DND-41 (cell line): ENCODE results near the gene ADK.

ENCODE experiments used
- ATAC-seq: fragments of 200-7000 bp; cut with Tn5 transposase; 3 replicates; pipeline ENCODE4 v1.9.1; 2021; ENCODE audit warnings: low read depth; ENCODE audit not compliant: insufficient read depth
- DNase-seq: peaks from one replicate; pipeline ENCODE4 v3.0.0-alpha.2; 2020
- H2AFZ ChIP-seq: 2 replicates; pipeline ENCODE4 v1.6.0; 2012; ENCODE audit warnings: low read depth, low read length
- H3K27ac ChIP-seq: 2 replicates; pipeline ENCODE4 v1.5.1; 2012; ENCODE audit warnings: low read length, inconsistent platforms
- H3K27me3 ChIP-seq: fragments of 200-600 bp; sonication (generic); 2 replicates; pipeline ENCODE4 v1.6.0; 2012; ENCODE audit warnings: low read length, mild to moderate bottlenecking, inconsistent platforms; ENCODE audit not compliant: insufficient read depth, poor library complexity
- H3K36me3 ChIP-seq: 2 replicates; pipeline ENCODE4 v1.5.1; 2012; ENCODE audit warnings: low read length, inconsistent platforms; ENCODE audit not compliant: insufficient read depth
- H3K4me1 ChIP-seq: 2 replicates; pipeline ENCODE4 v1.5.1; 2012; ENCODE audit warnings: mild to moderate bottlenecking, low read length; ENCODE audit not compliant: insufficient read depth
- H3K4me2 ChIP-seq: 2 replicates; pipeline ENCODE4 v1.6.0; 2012; ENCODE audit warnings: mild to moderate bottlenecking, moderate library complexity, low read length, inconsistent platforms; ENCODE audit not compliant: insufficient read depth
- H3K4me3 ChIP-seq, 2 experiments: fragments of 200-600 bp in 1 of 2; shearing (Covaris generic) in 1 of 2; 2 replicates each; pipeline ENCODE4 v1.5.1; 2012 to 2016; ENCODE audit warnings: inconsistent platforms in 2 of 2, low read length in 2 of 2, mild to moderate bottlenecking in 2 of 2, low read depth in 1 of 2, moderate library complexity in 1 of 2
- H3K79me2 ChIP-seq: 2 replicates; pipeline ENCODE4 v1.6.0; 2012; ENCODE audit warnings: low read length, inconsistent platforms; ENCODE audit not compliant: insufficient read depth
- H3K9ac ChIP-seq: 2 replicates; pipeline ENCODE4 v1.6.0; 2012; ENCODE audit warnings: low read depth, mild to moderate bottlenecking, inconsistent platforms, low read length, moderate library complexity
- H3K9me3 ChIP-seq: 2 replicates; pipeline ENCODE4 v1.5.1; 2012; ENCODE audit warnings: low read length, moderate library complexity, mild to moderate bottlenecking, inconsistent platforms; ENCODE audit not compliant: insufficient read depth, severe bottlenecking
- H4K20me1 ChIP-seq: 2 replicates; pipeline ENCODE4 v1.6.0; 2012; ENCODE audit warnings: low read length; ENCODE audit not compliant: insufficient read depth
- CTCF ChIP-seq: IDR thresholded peaks from 2 replicates; pipeline ENCODE4 v1.5.1; 2012; ENCODE audit warnings: borderline replicate concordance, low read length, moderate library complexity, mild to moderate bottlenecking; ENCODE audit not compliant: poor library complexity, severe bottlenecking; ENCODE audit errors: extremely low read depth
- EZH2 ChIP-seq: IDR thresholded peaks from 3 replicates; pipeline ENCODE4 v1.6.1; 2012; ENCODE audit warnings: borderline replicate concordance, low read depth, mild to moderate bottlenecking, moderate library complexity, low read length, inconsistent platforms; ENCODE audit not compliant: severe bottlenecking

ADK gene

GRCh38 chr10:74507951-74508350 lies 356.9 kb downstream of the ADK start:
- Histone ChIP-seq H3K9me3 (peaks cover 8% of the 10 kb centered on the region), H2AFZ (no peak overlapping the region), H3K9ac (no peak overlapping the region), H3K79me2 (no peaks in the 10 kb centered on the region), H3K36me3 (peaks cover 9% of the 10 kb centered on the region; the same call in 1 of the 2 replicates), H3K4me2 (no peak overlapping the region), H3K4me3 (no peak overlapping the region), H4K20me1 (no peaks in the 10 kb centered on the region), H3K27ac (no peak overlapping the region), H3K4me1 (no peaks in the 10 kb centered on the region), H3K27me3 (no peaks in the 10 kb centered on the region)
- ATAC-seq = no peak
- TF ChIP-seq CTCF (no peak), EZH2 (no peak)
- no peak for DNase-seq

GRCh38 chr10:74510594-74510993 lies 359.6 kb downstream of the ADK start:
- Histone ChIP-seq H3K4me1 (no peaks in the 10 kb centered on the region), H4K20me1 (no peaks in the 10 kb centered on the region), H3K36me3 (peaks cover 17% of the 10 kb centered on the region), H3K9me3 (peaks cover 32% of the 10 kb centered on the region), H3K9ac (no peak overlapping the region), H3K4me3 (no peak overlapping the region), H3K27ac (no peak overlapping the region), H3K79me2 (no peaks in the 10 kb centered on the region), H3K4me2 (no peak overlapping the region), H2AFZ (no peak overlapping the region), H3K27me3 (no peaks in the 10 kb centered on the region)
- ATAC-seq (no peak), DNase-seq (no peak)
- TF ChIP-seq EZH2 = no peak
- TF ChIP-seq CTCF = no peak

- Histone ChIP-seq H3K79me2 (no peaks in the 10 kb centered on the region), H3K9ac (no peak overlapping the region), H3K4me3 (no peak overlapping the region), H3K27me3 (no peaks in the 10 kb centered on the region), H3K27ac (no peak overlapping the region), H3K36me3 (peaks cover 19% of the 10 kb centered on the region), H4K20me1 (no peaks in the 10 kb centered on the region), H3K9me3 (peaks cover 33% of the 10 kb centered on the region), H3K4me2 (no peak overlapping the region), H3K4me1 (no peaks in the 10 kb centered on the region), H2AFZ (no peak overlapping the region)
- DNase-seq (no peak), ATAC-seq (no peak)
- no peak for TF ChIP-seq EZH2
- no peak for TF ChIP-seq CTCF
These were observed 360.0 kb downstream of the ADK start for GRCh38 chr10:74511051-74511450.

- Histone ChIP-seq H3K4me3 (no peak overlapping the region), H3K27ac (no peak overlapping the region), H3K27me3 (no peaks in the 10 kb centered on the region), H3K9ac (no peak overlapping the region), H3K36me3 (peaks cover 15% of the 10 kb centered on the region), H3K9me3 (peaks cover 33% of the 10 kb centered on the region), H3K4me2 (no peak overlapping the region), H4K20me1 (no peaks in the 10 kb centered on the region), H3K79me2 (no peaks in the 10 kb centered on the region), H2AFZ (no peak overlapping the region), H3K4me1 (no peaks in the 10 kb centered on the region)
- TF ChIP-seq CTCF = no peak
- TF ChIP-seq EZH2 = no peak
- DNase-seq (no peak), ATAC-seq (no peak)
These were observed 363.3 kb downstream of the ADK start for GRCh38 chr10:74514322-74514721.
